Tongue (tissue), 2 donors: ENCODE measurements around the gene HS3ST3A1. TPM values are rescaled to one million over a fixed set of nuclear protein-coding genes. Genes with fewer than 3 reads are reported as not detected.

ENCODE experiments used
- DNase-seq: peaks from one replicate; pipeline ENCODE4 v3.0.0-alpha.2; 2015
- total RNA-seq: library from RNA; depleted of rRNA; stranded (reverse); fragments of >200 nt; gene quantifications from one replicate; pipeline ENCODE4 v1.2.3, GENCODE V29; 2014

Gene HS3ST3A1
- total RNA-seq, 1 donor from 2014 or later: not detected

- DNase-seq: no peak
Observed at GRCh38 chr17:13598353-13599167, 3.2 kb downstream of the HS3ST3A1 start.

GRCh38 chr17:13597723-13598347 is 3.9 kb downstream of the HS3ST3A1 start:
- peak; percentile 76 for DNase-seq

- peak; percentile 70 for DNase-seq
Observed at GRCh38 chr17:13596241-13596923, 5.3 kb downstream of the HS3ST3A1 start.

GRCh38 chr17:13595599-13595899 is 6.2 kb downstream of the HS3ST3A1 start:
- DNase-seq: no peak

GRCh38 chr17:13594762-13595598 is 6.7 kb downstream of the HS3ST3A1 start:
- peak; percentile 95 for DNase-seq

GRCh38 chr17:13594310-13594709 is 7.4 kb downstream of the HS3ST3A1 start:
- peak; percentile 11 for DNase-seq

GRCh38 chr17:13593757-13594156 is 8.0 kb downstream of the HS3ST3A1 start:
- DNase-seq: no peak

GRCh38 chr17:13593021-13593751 is 8.5 kb downstream of the HS3ST3A1 start:
- DNase-seq: peak; percentile 45

GRCh38 chr17:13592427-13592826 is 9.3 kb downstream of the HS3ST3A1 start:
- no peak for DNase-seq

GRCh38 chr17:13590441-13590840 is 11.3 kb downstream of the HS3ST3A1 start:
- no peak for DNase-seq

- DNase-seq: no peak
Observed at GRCh38 chr17:13589658-13590057, 12.1 kb downstream of the HS3ST3A1 start.

GRCh38 chr17:13587487-13588338 is 14.0 kb downstream of the HS3ST3A1 start:
- no peak for DNase-seq

GRCh38 chr17:13584701-13585080 is 17.0 kb downstream of the HS3ST3A1 start:
- DNase-seq: no peak

- DNase-seq: no peak
Observed at GRCh38 chr17:13583996-13584700, 17.6 kb downstream of the HS3ST3A1 start.

GRCh38 chr17:13582776-13583547 is 18.8 kb downstream of the HS3ST3A1 start:
- DNase-seq: no peak

- DNase-seq: no peak
Observed at GRCh38 chr17:13581925-13582324, 19.8 kb downstream of the HS3ST3A1 start.

GRCh38 chr17:13580790-13581189 is 20.9 kb downstream of the HS3ST3A1 start:
- DNase-seq: no peak

GRCh38 chr17:13576661-13577526 is 24.8 kb downstream of the HS3ST3A1 start:
- DNase-seq: no peak
